ENCODE data around the gene SKOR1. TPM values are rescaled to one million over a fixed set of nuclear protein-coding genes. Genes with fewer than 3 reads are reported as not detected.

SKOR1 gene
- total RNA-seq, 1 experiment from 2014 or later: 0.22 TPM

- Mint-ChIP-seq H3K9me3 (no peaks in the 10 kb centered on the region), H3K4me1 (peaks cover 54% of the 10 kb centered on the region), H3K27me3 (ENCODE audit: low read depth) (no peaks in the 10 kb centered on the region), H3K36me3 (no peaks in the 10 kb centered on the region), H3K4me3 (no peak overlapping the region), H3K27ac (no peak overlapping the region)
- ChIA-PET CTCF (no interaction called here), POLR2A (no interaction called here)
- no peak for DNase-seq (ENCODE audit: low spot score)
- no peak for ATAC-seq
- TF ChIP-seq ETV6 (CRISPR knock-in tag; IDR thresholded peaks at IDR 0.05) (no peak), ZNF317 (CRISPR knock-in tag; IDR thresholded peaks at IDR 0.05; ENCODE audit: borderline replicate concordance, low read depth) (no peak), SP1 (CRISPR knock-in tag; conservative IDR thresholded peaks at IDR 0.05) (no peak), TEAD4 (CRISPR knock-in tag; IDR thresholded peaks at IDR 0.05) (no peak)
Measured at GRCh38 chr15:67784856-67785430, 40.4 kb upstream of the SKOR1 start.

DNA sequence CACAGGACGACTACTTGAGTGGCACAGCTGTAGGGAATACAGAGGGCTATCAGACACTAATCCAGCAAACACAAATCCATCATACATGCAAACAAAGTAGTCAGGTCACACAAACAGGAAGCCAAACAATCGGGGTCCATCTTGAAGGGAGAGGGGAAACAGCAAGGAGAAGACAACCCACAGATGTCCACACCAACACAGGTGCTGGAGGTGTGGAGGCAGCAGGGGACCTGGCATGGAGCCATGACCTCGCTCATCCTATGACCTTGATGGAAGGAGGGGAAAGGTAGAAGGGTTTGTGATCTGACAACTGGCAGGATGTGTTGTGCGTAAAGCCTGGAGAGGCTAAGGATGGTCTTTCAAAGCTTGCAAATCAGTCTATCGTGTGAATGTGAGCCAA, 39.9 kb upstream of the SKOR1 start:
- DNase-seq (ENCODE audit: low spot score) (no peak), ATAC-seq (no peak)
- Mint-ChIP-seq H3K9me3 (no peaks in the 10 kb centered on the region), H3K4me3 (no peak overlapping the region), H3K36me3 (no peaks in the 10 kb centered on the region), H3K27me3 (ENCODE audit: low read depth) (no peaks in the 10 kb centered on the region), H3K4me1 (peaks cover 59% of the 10 kb centered on the region), H3K27ac (no peak overlapping the region)
- ChIA-PET POLR2A (no interaction called here), CTCF (no interaction called here)
- no peak for TF ChIP-seq IRF2 (CRISPR knock-in tag; IDR thresholded peaks at IDR 0.05; ENCODE audit: borderline replicate concordance, low read depth)
- TF ChIP-seq TCF7 (CRISPR knock-in tag; IDR thresholded peaks at IDR 0.05; ENCODE audit: low read depth): no peak
- no peak for TF ChIP-seq TEAD4 (CRISPR knock-in tag; IDR thresholded peaks at IDR 0.05)
- TF ChIP-seq ZNF232 (CRISPR knock-in tag; IDR thresholded peaks at IDR 0.05): no peak
- no peak for TF ChIP-seq CTCF (IDR thresholded peaks at IDR 0.05)
- TF ChIP-seq ZNF138 (CRISPR knock-in tag; conservative IDR thresholded peaks at IDR 0.05): no peak
- TF ChIP-seq ZNF671 (CRISPR knock-in tag; IDR thresholded peaks at IDR 0.05): no peak
- TF ChIP-seq CREB1 (CRISPR knock-in tag; IDR thresholded peaks at IDR 0.05): no peak
- TF ChIP-seq ZNF263 (CRISPR knock-in tag; IDR thresholded peaks at IDR 0.05; ENCODE audit: low read depth): no peak

DNA sequence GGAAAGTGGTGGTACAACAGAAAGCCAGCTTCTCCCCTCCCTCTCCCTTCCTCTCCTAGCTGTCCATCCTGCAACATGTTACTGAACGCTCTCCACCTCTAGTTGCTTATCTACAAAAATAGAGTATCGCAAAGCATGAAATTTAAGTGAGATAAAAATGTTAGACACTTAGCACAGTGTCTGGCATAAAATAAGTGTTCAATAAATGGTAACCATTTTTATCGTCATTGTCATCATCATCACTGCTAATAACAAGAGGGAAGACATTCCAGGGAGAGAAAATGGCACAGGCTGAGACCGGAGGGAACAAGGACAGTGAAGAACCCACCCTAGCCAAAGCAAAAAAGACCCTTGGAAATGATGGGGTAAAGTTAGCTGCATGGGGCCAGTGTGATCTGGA, 38.7 kb upstream of the SKOR1 start:
- no peaks in the 10 kb centered on the region for H3K9me3 Mint-ChIP-seq
- POLR2A ChIA-PET: no interaction called here
- CTCF ChIA-PET: interaction anchor here (1.0 kb wide), 1 partner anchor 49 kb away, joined by 3 read pairs; no protein-coding TSS in a partner anchor
- no peak overlapping the region for H3K4me3 Mint-ChIP-seq
- DNase-seq (ENCODE audit: low spot score): no peak
- no peak for ATAC-seq
- peaks cover 62% of the 10 kb centered on the region for H3K4me1 Mint-ChIP-seq
- no peaks in the 10 kb centered on the region for H3K36me3 Mint-ChIP-seq
- H3K27ac Mint-ChIP-seq: no peak overlapping the region
- H3K27me3 Mint-ChIP-seq (ENCODE audit: low read depth): no peaks in the 10 kb centered on the region
- TF ChIP-seq ZNF396 (CRISPR knock-in tag; IDR thresholded peaks at IDR 0.05; ENCODE audit: borderline replicate concordance): no peak
- TF ChIP-seq, protein P1, sequence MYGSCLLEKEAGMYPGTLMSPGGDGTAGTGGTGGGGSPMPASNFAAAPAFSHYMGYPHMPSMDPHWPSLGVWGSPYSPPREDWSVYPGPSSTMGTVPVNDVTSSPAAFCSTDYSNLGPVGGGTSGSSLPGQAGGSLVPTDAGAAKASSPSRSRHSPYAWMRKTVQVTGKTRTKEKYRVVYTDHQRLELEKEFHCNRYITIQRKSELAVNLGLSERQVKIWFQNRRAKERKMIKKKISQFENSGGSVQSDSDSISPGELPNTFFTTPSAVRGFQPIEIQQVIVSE (CRISPR knock-in tag; IDR thresholded peaks at IDR 0.05; ENCODE audit: borderline replicate concordance): no peak
- TF ChIP-seq, protein P2, sequence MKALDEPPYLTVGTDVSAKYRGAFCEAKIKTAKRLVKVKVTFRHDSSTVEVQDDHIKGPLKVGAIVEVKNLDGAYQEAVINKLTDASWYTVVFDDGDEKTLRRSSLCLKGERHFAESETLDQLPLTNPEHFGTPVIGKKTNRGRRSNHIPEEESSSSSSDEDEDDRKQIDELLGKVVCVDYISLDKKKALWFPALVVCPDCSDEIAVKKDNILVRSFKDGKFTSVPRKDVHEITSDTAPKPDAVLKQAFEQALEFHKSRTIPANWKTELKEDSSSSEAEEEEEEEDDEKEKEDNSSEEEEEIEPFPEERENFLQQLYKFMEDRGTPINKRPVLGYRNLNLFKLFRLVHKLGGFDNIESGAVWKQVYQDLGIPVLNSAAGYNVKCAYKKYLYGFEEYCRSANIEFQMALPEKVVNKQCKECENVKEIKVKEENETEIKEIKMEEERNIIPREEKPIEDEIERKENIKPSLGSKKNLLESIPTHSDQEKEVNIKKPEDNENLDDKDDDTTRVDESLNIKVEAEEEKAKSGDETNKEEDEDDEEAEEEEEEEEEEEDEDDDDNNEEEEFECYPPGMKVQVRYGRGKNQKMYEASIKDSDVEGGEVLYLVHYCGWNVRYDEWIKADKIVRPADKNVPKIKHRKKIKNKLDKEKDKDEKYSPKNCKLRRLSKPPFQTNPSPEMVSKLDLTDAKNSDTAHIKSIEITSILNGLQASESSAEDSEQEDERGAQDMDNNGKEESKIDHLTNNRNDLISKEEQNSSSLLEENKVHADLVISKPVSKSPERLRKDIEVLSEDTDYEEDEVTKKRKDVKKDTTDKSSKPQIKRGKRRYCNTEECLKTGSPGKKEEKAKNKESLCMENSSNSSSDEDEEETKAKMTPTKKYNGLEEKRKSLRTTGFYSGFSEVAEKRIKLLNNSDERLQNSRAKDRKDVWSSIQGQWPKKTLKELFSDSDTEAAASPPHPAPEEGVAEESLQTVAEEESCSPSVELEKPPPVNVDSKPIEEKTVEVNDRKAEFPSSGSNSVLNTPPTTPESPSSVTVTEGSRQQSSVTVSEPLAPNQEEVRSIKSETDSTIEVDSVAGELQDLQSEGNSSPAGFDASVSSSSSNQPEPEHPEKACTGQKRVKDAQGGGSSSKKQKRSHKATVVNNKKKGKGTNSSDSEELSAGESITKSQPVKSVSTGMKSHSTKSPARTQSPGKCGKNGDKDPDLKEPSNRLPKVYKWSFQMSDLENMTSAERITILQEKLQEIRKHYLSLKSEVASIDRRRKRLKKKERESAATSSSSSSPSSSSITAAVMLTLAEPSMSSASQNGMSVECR (CRISPR knock-in tag; IDR thresholded peaks at IDR 0.05; ENCODE audit: borderline replicate concordance): no peak
- TF ChIP-seq, protein P3, sequence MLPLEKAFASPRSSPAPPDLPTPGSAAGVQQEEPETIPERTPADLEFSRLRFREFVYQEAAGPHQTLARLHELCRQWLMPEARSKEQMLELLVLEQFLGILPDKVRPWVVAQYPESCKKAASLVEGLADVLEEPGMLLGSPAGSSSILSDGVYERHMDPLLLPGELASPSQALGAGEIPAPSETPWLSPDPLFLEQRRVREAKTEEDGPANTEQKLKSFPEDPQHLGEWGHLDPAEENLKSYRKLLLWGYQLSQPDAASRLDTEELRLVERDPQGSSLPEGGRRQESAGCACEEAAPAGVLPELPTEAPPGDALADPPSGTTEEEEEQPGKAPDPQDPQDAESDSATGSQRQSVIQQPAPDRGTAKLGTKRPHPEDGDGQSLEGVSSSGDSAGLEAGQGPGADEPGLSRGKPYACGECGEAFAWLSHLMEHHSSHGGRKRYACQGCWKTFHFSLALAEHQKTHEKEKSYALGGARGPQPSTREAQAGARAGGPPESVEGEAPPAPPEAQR (CRISPR knock-in tag; IDR thresholded peaks at IDR 0.05): no peak
- TF ChIP-seq SOX15 (CRISPR knock-in tag; IDR thresholded peaks at IDR 0.05): no peak
- no peak for TF ChIP-seq E2F4 (CRISPR knock-in tag; IDR thresholded peaks at IDR 0.05; ENCODE audit: borderline replicate concordance, low read depth)
- TF ChIP-seq AR (CRISPR knock-in tag; IDR thresholded peaks at IDR 0.05): no peak
- no peak for TF ChIP-seq USF1 (CRISPR knock-in tag; IDR thresholded peaks at IDR 0.05)

Measured in WTC11 (cell line).